GM06990 (cell line): ENCODE results near the gene CILP2.

Experiments
- DNase-seq: peaks from one replicate; pipeline ENCODE4 v3.0.0-alpha.2; 2011; ENCODE audit not compliant: insufficient read length; ENCODE audit errors: extremely low read depth
- H3K27me3 ChIP-seq: replicated peaks from 2 replicates; pipeline ENCODE4 v1.6.0; 2011; ENCODE audit warnings: low read length; ENCODE audit not compliant: control insufficient read depth, insufficient read depth
- H3K36me3 ChIP-seq: 2 replicates; pipeline ENCODE4 v1.5.1; 2011; ENCODE audit warnings: low read length; ENCODE audit not compliant: control insufficient read depth, insufficient read depth
- H3K4me3 ChIP-seq: replicated peaks from 2 replicates; pipeline ENCODE4 v1.5.1; 2011; ENCODE audit warnings: low read depth, mild to moderate bottlenecking, control low read depth, low read length
- CTCF ChIP-seq: IDR thresholded peaks from 2 replicates; pipeline ENCODE4 v1.5.1; 2011; ENCODE audit warnings: low read length, control low read depth, mild to moderate bottlenecking, inconsistent platforms; ENCODE audit not compliant: insufficient read depth, poor library complexity, severe bottlenecking

CILP2 gene

GRCh38 chr19:19582471-19582870, 44.4 kb downstream of the CILP2 start:
- H3K36me3 ChIP-seq: peaks cover 5% of the 10 kb centered on the region
- DNase-seq: no peak
- no peaks in the 10 kb centered on the region for H3K27me3 ChIP-seq
- no peak for TF ChIP-seq CTCF
- H3K4me3 ChIP-seq: no peak overlapping the region

GRCh38 chr19:19584356-19584755, 46.3 kb downstream of the CILP2 start:
- DNase-seq: no peak
- H3K36me3 ChIP-seq: peaks cover 5% of the 10 kb centered on the region

GRCh38 chr19:19587771-19588170, 49.7 kb downstream of the CILP2 start:
- no peaks in the 10 kb centered on the region; the same call in none of the 2 replicates for H3K36me3 ChIP-seq
- H3K27me3 ChIP-seq: no peaks in the 10 kb centered on the region
- DNase-seq: no peak
- no peak overlapping the region for H3K4me3 ChIP-seq
- TF ChIP-seq CTCF: no peak

More at GRCh38 chr19:19584356-19584755, 46.3 kb downstream of the CILP2 start:
- Histone ChIP-seq H3K27me3 (no peaks in the 10 kb centered on the region), H3K4me3 (no peak overlapping the region)
- TF ChIP-seq CTCF: no peak

GRCh38 chr19:19588546-19588945, 50.5 kb downstream of the CILP2 start:
- Histone ChIP-seq H3K4me3 (no peak overlapping the region), H3K27me3 (no peaks in the 10 kb centered on the region), H3K36me3 (peaks cover 3% of the 10 kb centered on the region)
- TF ChIP-seq CTCF: no peak
- DNase-seq: no peak

- no peaks in the 10 kb centered on the region for H3K27me3 ChIP-seq
- no peak for TF ChIP-seq CTCF
- no peak overlapping the region for H3K4me3 ChIP-seq
- DNase-seq: peak; percentile 50
- peaks cover 5% of the 10 kb centered on the region for H3K36me3 ChIP-seq
These were observed 53.2 kb downstream of the CILP2 start for GRCh38 chr19:19591133-19591825.
